ENCODE results near the gene CBX6. TPM values are rescaled to one million over a fixed set of nuclear protein-coding genes. Genes with fewer than 3 reads are reported as not detected.

CBX6 gene
- total and polyA plus RNA-seq, 10 of the 15 experiments (the other 5 are each of a cell fraction or from before 2014, with no cell fraction given): 3.6 to 142 (median 37.4) TPM

- TF ChIP-seq HDAC6 (IDR thresholded peaks at IDR 0.05; ENCODE audit: unreplicated experiment) (no peak), NR2C2 (IDR thresholded peaks at IDR 0.05; ENCODE audit: borderline replicate concordance, control insufficient read depth, insufficient read length, low read depth) (no peak), ZBED1 (IDR thresholded peaks at IDR 0.05; ENCODE audit: borderline replicate concordance) (no peak)
- TF ChIP-seq, protein P1, sequence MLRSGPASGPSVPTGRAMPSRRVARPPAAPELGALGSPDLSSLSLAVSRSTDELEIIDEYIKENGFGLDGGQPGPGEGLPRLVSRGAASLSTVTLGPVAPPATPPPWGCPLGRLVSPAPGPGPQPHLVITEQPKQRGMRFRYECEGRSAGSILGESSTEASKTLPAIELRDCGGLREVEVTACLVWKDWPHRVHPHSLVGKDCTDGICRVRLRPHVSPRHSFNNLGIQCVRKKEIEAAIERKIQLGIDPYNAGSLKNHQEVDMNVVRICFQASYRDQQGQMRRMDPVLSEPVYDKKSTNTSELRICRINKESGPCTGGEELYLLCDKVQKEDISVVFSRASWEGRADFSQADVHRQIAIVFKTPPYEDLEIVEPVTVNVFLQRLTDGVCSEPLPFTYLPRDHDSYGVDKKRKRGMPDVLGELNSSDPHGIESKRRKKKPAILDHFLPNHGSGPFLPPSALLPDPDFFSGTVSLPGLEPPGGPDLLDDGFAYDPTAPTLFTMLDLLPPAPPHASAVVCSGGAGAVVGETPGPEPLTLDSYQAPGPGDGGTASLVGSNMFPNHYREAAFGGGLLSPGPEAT (IDR thresholded peaks at IDR 0.05; ENCODE audit: low read depth): no peak
Measured at GRCh38 chr22:38846412-38846811, 25.6 kb downstream of the CBX6 start (continued).

- no TSS peak for BruUV-seq (replicated peaks)
- Histone ChIP-seq H3K4me1 (ENCODE audit: control insufficient read depth, insufficient read depth, low read length) (no peaks in the 10 kb centered on the region), H3K4me3 (no peak overlapping the region), H3K27me3 (replicated peaks in 1 of 2; ENCODE audit: control insufficient read depth in 2 of 2, insufficient read depth in 2 of 2, low read length in 1 of 2) (peaks cover 22 to 25% of the 10 kb centered on the region in 2 experiments), H2AFZ (ENCODE audit: control insufficient read depth, low read depth, low read length) (no peak overlapping the region), H3K36me3 (ENCODE audit: control insufficient read depth in 2 of 2, insufficient read depth in 2 of 2, low read length in 1 of 2) (no peaks in the 10 kb centered on the region), H4K20me1 (ENCODE audit: control insufficient read depth, insufficient read depth) (no peaks in the 10 kb centered on the region), H3K9me3 (replicated peaks; ENCODE audit: control insufficient read depth, insufficient read depth, low read length) (no peaks in the 10 kb centered on the region), H3K27ac (ENCODE audit: control insufficient read depth, insufficient read depth) (no peak overlapping the region), H3K9ac (ENCODE audit: control insufficient read depth, insufficient read depth, low read length) (no peak overlapping the region), H3K4me2 (ENCODE audit: control insufficient read depth, insufficient read depth) (no peak overlapping the region), H3K79me2 (ENCODE audit: control insufficient read depth, insufficient read depth, low read length) (no peaks in the 10 kb centered on the region)
- ChIA-PET SMC1A (ENCODE audit: uncharacterized antibody, unreplicated experiment) (no interaction called here), RAD21 (ENCODE audit: unreplicated experiment) (no interaction called here), POLR2A (no interaction called here), CTCF (interaction anchor here (0.8 kb wide), 1 partner anchor 164 kb away, joined by 3 read pairs; the partner anchor contains the start of gene TOMM22)
- intact Hi-C loops (cut with micrococcal nuclease; ENCODE audit: unreplicated experiment): no loop called here
- no peak for FAIRE-seq
- ATAC-seq: no peak
- no peak for TF ChIP-seq ZNF274 (IDR thresholded peaks at IDR 0.05; ENCODE audit: insufficient read depth, insufficient read length)
- TF ChIP-seq RAD51 (IDR thresholded peaks at IDR 0.05): no peak
- no peak for TF ChIP-seq EGR1 (IDR thresholded peaks at IDR 0.05; ENCODE audit: borderline replicate concordance in 1 of 2, low read depth in 2 of 2, low read length in 2 of 2)
- TF ChIP-seq HCFC1 (IDR thresholded peaks at IDR 0.05; ENCODE audit: low read length): no peak
- TF ChIP-seq MLLT1 (IDR thresholded peaks at IDR 0.05): no peak
- TF ChIP-seq, protein P2, sequence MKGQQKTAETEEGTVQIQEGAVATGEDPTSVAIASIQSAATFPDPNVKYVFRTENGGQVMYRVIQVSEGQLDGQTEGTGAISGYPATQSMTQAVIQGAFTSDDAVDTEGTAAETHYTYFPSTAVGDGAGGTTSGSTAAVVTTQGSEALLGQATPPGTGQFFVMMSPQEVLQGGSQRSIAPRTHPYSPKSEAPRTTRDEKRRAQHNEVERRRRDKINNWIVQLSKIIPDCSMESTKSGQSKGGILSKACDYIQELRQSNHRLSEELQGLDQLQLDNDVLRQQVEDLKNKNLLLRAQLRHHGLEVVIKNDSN (IDR thresholded peaks at IDR 0.05; ENCODE audit: borderline replicate concordance, extremely low read length, insufficient read depth, low read depth, low read length): no peak
- TF ChIP-seq CREB1 (IDR thresholded peaks at IDR 0.05; ENCODE audit: low read depth): no peak
- no peak for TF ChIP-seq SREBF1 (IDR thresholded peaks at IDR 0.05; ENCODE audit: low read length)
- no peak for TF ChIP-seq CBFB (IDR thresholded peaks at IDR 0.05; ENCODE audit: low read depth)
- 54% methylated on average over 17 of the region's 17 CpGs for WGBS (ENCODE audit: insufficient coverage, insufficient replicate concordance, low lambda C conversion rate, missing lambda C conversion rate)
- DNase-seq (ENCODE audit: low read depth, low spot score): no peak
- in situ Hi-C loops (cut with MboI): no loop called here
Measured at GRCh38 chr22:38845004-38845740, 26.8 kb downstream of the CBX6 start.
